PFSK-1 (cell line): ENCODE results near the gene RMND5A.

Experiments
- FOXP2 ChIP-seq: optimal IDR thresholded peaks from 2 replicates; pipeline ENCODE3; 2011; ENCODE audit warnings: borderline replicate concordance, control low read depth, inconsistent platforms; ENCODE audit not compliant: insufficient read depth; ENCODE audit errors: extremely low read length, extremely low read depth
- POLR2AphosphoS5 ChIP-seq: IDR thresholded peaks from 2 replicates; pipeline ENCODE4 v1.6.1; 2012; ENCODE audit warnings: low read depth, mild to moderate bottlenecking, control low read depth, low read length, moderate library complexity
- REST ChIP-seq, 2 experiments: IDR thresholded peaks; 2 replicates each; pipeline versions ENCODE4 v1.6.1 to v1.8.0; 2011 to 2012; ENCODE audit warnings: low read depth in 2 of 2, low read length in 2 of 2, control low read depth in 1 of 2, inconsistent platforms in 1 of 2, mild to moderate bottlenecking in 1 of 2, moderate library complexity in 1 of 2; ENCODE audit not compliant: insufficient read depth in 1 of 2
- SIN3A ChIP-seq: IDR thresholded peaks from 2 replicates; pipeline ENCODE4 v1.6.1; 2012; ENCODE audit warnings: mild to moderate bottlenecking, low read length, moderate library complexity, borderline replicate concordance; ENCODE audit not compliant: insufficient read depth
- TAF1 ChIP-seq: IDR thresholded peaks from 2 replicates; pipeline ENCODE4 v1.6.1; 2012; ENCODE audit warnings: low read length, control low read depth, borderline replicate concordance; ENCODE audit not compliant: insufficient read depth

Gene RMND5A

DNA sequence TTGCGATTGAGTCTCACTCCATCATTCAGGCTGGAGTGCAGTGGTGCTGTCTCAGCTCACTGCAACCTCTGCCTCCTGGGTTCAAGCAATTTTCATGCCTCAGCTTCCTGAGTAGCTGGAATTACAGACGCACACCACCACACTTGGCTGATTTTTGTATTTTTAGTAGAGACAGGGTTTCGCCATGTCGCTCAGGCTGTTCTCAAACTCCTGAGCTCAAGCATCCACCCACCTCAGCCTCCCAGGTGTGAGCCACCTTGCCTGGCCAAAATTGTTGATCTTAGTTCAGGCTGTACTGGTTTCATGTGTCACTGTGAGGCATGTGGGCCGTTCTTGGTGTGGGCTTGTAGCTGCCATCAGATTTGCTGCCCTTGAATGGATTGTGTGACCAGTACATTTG, 52.5 kb downstream of the RMND5A start:
- TF ChIP-seq POLR2AphosphoS5 (no peak), FOXP2 (no peak), REST (IDR thresholded peaks at IDR 0.05; ENCODE audit: insufficient read depth in 1 of 2, low read depth in 2 of 2, low read length in 2 of 2) (no peak), SIN3A (no peak), TAF1 (no peak)

GRCh38 chr2:86774862-86775261, 54.8 kb downstream of the RMND5A start:
- TF ChIP-seq TAF1: no peak
- TF ChIP-seq SIN3A: no peak
- TF ChIP-seq REST (IDR thresholded peaks at IDR 0.05; ENCODE audit: insufficient read depth in 1 of 2, low read depth in 2 of 2, low read length in 2 of 2): no peak
- no peak for TF ChIP-seq POLR2AphosphoS5
- TF ChIP-seq FOXP2: no peak

DNA sequence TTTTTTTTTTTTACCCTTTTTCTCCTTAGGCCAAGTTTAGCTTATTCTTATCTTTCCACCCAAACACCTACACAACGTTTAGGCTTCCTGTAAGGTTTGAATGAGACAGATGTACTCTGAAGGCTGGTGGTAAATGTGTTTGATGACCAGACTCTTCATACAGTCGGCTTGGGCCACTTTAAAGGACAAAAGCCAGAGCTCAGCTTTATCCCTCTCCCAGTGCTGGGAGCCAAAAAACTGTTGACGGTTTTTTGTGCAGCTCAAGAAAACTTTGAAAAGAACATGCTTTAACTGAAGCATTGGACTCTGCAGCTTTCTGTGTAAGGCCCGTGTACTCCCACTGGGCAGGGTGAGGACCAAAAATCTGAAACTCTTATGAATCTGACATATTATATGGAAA, 55.2 kb downstream of the RMND5A start:
- TF ChIP-seq SIN3A: no peak
- no peak for TF ChIP-seq POLR2AphosphoS5
- TF ChIP-seq FOXP2: no peak
- TF ChIP-seq TAF1: no peak
- TF ChIP-seq REST (IDR thresholded peaks at IDR 0.05; ENCODE audit: insufficient read depth in 1 of 2, low read depth in 2 of 2, low read length in 2 of 2): no peak

- no peak for TF ChIP-seq TAF1
- TF ChIP-seq SIN3A: no peak
- TF ChIP-seq REST (IDR thresholded peaks at IDR 0.05; ENCODE audit: insufficient read depth in 1 of 2, low read depth in 2 of 2, low read length in 2 of 2): no peak
- TF ChIP-seq FOXP2: no peak
- TF ChIP-seq POLR2AphosphoS5: no peak
Observed at GRCh38 chr2:86776532-86776931, 56.4 kb downstream of the RMND5A start.

- TF ChIP-seq SIN3A (no peak), POLR2AphosphoS5 (no peak), TAF1 (no peak), FOXP2 (no peak), REST (IDR thresholded peaks at IDR 0.05; ENCODE audit: insufficient read depth in 1 of 2, low read depth in 2 of 2, low read length in 2 of 2) (no peak)
Observed at GRCh38 chr2:86778957-86779356, 58.9 kb downstream of the RMND5A start.
